Naive thymus-derived CD4-positive, alpha-beta T cell (primary cell): ENCODE data around the gene RNF6. TPM values are rescaled to one million over a fixed set of nuclear protein-coding genes. Genes with fewer than 3 reads are reported as not detected.

Source experiments
- ATAC-seq: fragments of 150-1000 bp; cut with Tn5 transposase; 2 replicates; pipeline ENCODE4 v1.10.0; 2021; ENCODE audit warnings: mild to moderate bottlenecking, moderate library complexity
- CTCF ChIA-PET: fragments of 350-600 bp; sonication (Branson Sonifier 250); formaldehyde crosslinking; loops from one replicate; lab custom pipeline; 2021; ENCODE audit warnings: antibody characterized with exemption; lab: Charles Lee
- POLR2A ChIA-PET: fragments of 350-600 bp; sonication (Branson Sonifier 250); formaldehyde crosslinking; loops from one replicate; lab custom pipeline; 2021; ENCODE audit warnings: antibody characterized with exemption, inconsistent platforms; lab: Charles Lee
- DNase-seq, 9 donors: peaks; one replicate each; pipeline versions ENCODE4 v3.0.0 to v3.0.0-alpha.2; 2020 to 2022; ENCODE audit warnings: mixed read lengths in 1 of 9
- H3K27ac ChIP-seq: one replicate; pipeline ENCODE4 v1.7.0; 2013; ENCODE audit warnings: mild to moderate bottlenecking, low read depth, low read length, moderate library complexity
- H3K27me3 ChIP-seq, 2 donors: one replicate each; pipeline ENCODE4 v1.7.0; 2013; ENCODE audit warnings: low read length in 2 of 2, mild to moderate bottlenecking in 2 of 2, moderate library complexity in 2 of 2; ENCODE audit not compliant: control insufficient read depth in 2 of 2, insufficient read depth in 2 of 2
- H3K36me3 ChIP-seq, 3 experiments: 1 replicate in 2 of 3; 2 replicates in 1 of 3; pipeline ENCODE4 v1.7.0; 2013; ENCODE audit warnings: low read length in 3 of 3, mild to moderate bottlenecking in 3 of 3, moderate library complexity in 1 of 3; ENCODE audit not compliant: insufficient read depth in 3 of 3, control insufficient read depth in 2 of 3
- H3K4me1 ChIP-seq, 2 donors: one replicate each; pipeline ENCODE4 v1.7.0; 2013; ENCODE audit warnings: low read length in 2 of 2, mild to moderate bottlenecking in 2 of 2, moderate library complexity in 1 of 2; ENCODE audit not compliant: control insufficient read depth in 2 of 2, insufficient read depth in 2 of 2
- H3K4me3 ChIP-seq: 2 replicates; pipeline ENCODE4 v1.7.0; 2013; ENCODE audit warnings: mild to moderate bottlenecking, low read length
- H3K9me3 ChIP-seq, 3 experiments: 1 replicate in 2 of 3; 2 replicates in 1 of 3; pipeline ENCODE4 v1.7.0; 2013; ENCODE audit warnings: low read length in 3 of 3; ENCODE audit not compliant: control insufficient read depth in 2 of 3
- H3K27ac Mint-ChIP-seq, 9 donors: one replicate each; pipeline ENCODE4 v1.8.0; 2020 to 2022; ENCODE audit warnings: mixed read lengths in 9 of 9, mild to moderate bottlenecking in 8 of 9, moderate library complexity in 5 of 9, inconsistent platforms in 2 of 9
- H3K27me3 Mint-ChIP-seq, 5 donors: one replicate each; pipeline ENCODE4 v1.8.0; 2021 to 2022; ENCODE audit warnings: mixed read lengths in 5 of 5, mild to moderate bottlenecking in 1 of 5
- H3K36me3 Mint-ChIP-seq, 5 donors: one replicate each; pipeline ENCODE4 v1.8.0; 2020 to 2022; ENCODE audit warnings: mixed read lengths in 5 of 5, mild to moderate bottlenecking in 3 of 5, inconsistent platforms in 1 of 5
- H3K4me1 Mint-ChIP-seq, 7 donors: one replicate each; pipeline ENCODE4 v1.8.0; 2020 to 2022; ENCODE audit warnings: mixed read lengths in 7 of 7, mild to moderate bottlenecking in 3 of 7, inconsistent platforms in 1 of 7
- H3K4me3 Mint-ChIP-seq, 10 donors: one replicate each; pipeline ENCODE4 v1.8.0; 2020 to 2022; ENCODE audit warnings: mild to moderate bottlenecking in 10 of 10, mixed read lengths in 10 of 10, moderate library complexity in 6 of 10, inconsistent platforms in 2 of 10
- H3K9me3 Mint-ChIP-seq, 11 donors: one replicate each; pipeline ENCODE4 v1.8.0; 2020 to 2022; ENCODE audit warnings: mixed read lengths in 11 of 11, mild to moderate bottlenecking in 4 of 11, inconsistent platforms in 1 of 11, moderate library complexity in 1 of 11
- intact Hi-C, 2 donors: fragments of 100-400 bp; cut with micrococcal nuclease; formaldehyde crosslinking; loops; one replicate each; pipeline ENCODE4 v1.15.1; 2023
- polyA plus RNA-seq, 2 donors: library from polyadenylated mRNA; unstranded; fragments of 300-500 nt; fragmentation: Illumina TruSeq; gene quantifications; one replicate each; pipeline ENCODE4 v1.2.3, GENCODE V29; 2021
- total RNA-seq, 6 experiments: library from RNA in 5 of 6; stranded (reverse) in 5 of 6; gene quantifications; 1 replicate in 5 of 6; 2 replicates in 1 of 6; pipeline ENCODE4 v1.2.3 and lab custom pipeline; 2021 to 2026

The RNF6 gene
- total and polyA plus RNA-seq, 7 experiments from 2014 or later, result 29.1 to 57.4 (median 44.6) TPM

DNA sequence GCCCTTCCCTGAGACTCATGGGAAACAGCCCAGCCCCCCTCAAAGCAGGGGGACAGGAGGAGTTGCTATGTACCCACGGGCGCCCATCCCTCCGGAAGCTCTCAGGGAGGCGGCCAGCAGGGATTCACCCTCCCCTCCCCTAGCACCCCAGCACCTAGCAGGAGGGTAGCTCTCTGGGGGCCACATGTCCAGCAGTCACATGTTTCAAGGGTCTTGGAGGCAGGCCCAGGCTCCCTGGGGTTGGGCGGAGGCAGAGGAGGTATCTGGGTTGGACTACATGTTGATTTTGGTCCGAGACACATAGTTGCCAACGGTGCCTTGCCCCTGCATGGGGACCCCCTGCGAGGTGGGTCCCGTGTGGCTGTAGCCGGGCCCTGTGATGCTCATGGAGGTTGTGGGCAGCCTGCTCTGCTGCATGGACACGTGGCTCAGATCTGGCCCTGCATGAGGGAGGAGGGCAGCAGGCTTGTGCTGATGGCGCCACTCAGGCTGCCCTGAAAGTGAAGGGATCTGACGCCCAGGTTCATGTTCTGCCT lies 7.0 kb upstream of the RNF6 start:
- no peaks in the 10 kb centered on the region for H3K9me3 ChIP-seq
- H3K27me3 Mint-ChIP-seq, result peaks cover 0 to 4% (median 2%) of the 10 kb centered on the region in 5 donors
- H3K9me3 Mint-ChIP-seq, result no peaks in the 10 kb centered on the region
- no peaks in the 10 kb centered on the region for H3K27me3 ChIP-seq
- no peaks in the 10 kb centered on the region for H3K4me1 Mint-ChIP-seq
- no peak overlapping the region for H3K4me3 ChIP-seq
- peaks cover 0 to 4% (median 0%) of the 10 kb centered on the region in 5 donors for H3K36me3 Mint-ChIP-seq
- H3K36me3 ChIP-seq, result no peaks in the 10 kb centered on the region
- ChIA-PET POLR2A (no interaction called here), CTCF (interaction anchor here (1.0 kb wide), 1 partner anchor 13 kb away, joined by 3 read pairs; no protein-coding TSS in a partner anchor)
- intact Hi-C loops, result loop anchor here (10.0 kb wide), 3 partner anchors 354 to 1226 kb away; partner anchors contain the start of genes GTF3A (in 1 of the 2) and MTIF3 (in 1 of the 2)
- no peak overlapping the region for H3K27ac ChIP-seq
- no peaks in the 10 kb centered on the region for H3K4me1 ChIP-seq
- H3K4me3 Mint-ChIP-seq, result no peak overlapping the region
- H3K27ac Mint-ChIP-seq, result no peak overlapping the region
- DNase-seq (no peak), ATAC-seq (no peak)

DNA sequence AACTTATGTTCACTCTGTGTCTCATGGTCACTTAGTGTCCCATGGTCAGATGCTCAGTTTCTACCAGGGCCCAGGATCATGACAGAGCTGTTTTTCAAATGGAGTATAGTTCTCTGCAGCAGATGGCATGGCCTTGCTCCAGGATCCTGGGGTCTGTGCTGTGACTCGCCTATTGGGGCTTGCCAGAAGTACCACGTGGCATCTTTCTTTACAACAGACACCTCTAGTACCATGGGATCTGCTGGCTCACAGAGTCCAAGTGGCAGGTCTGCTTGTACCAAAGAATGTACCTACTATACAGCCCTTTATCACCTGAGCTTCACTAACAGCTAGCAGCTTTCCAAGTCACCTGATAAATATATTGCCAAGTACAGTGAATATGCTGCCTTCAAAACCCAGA lies 6.0 kb upstream of the RNF6 start:
- ATAC-seq, result no peak
- no peak overlapping the region for H3K27ac Mint-ChIP-seq
- Histone ChIP-seq H3K4me1 (no peaks in the 10 kb centered on the region), H3K9me3 (no peaks in the 10 kb centered on the region), H3K27ac (no peak overlapping the region), H3K36me3 (no peaks in the 10 kb centered on the region), H3K27me3 (no peaks in the 10 kb centered on the region), H3K4me3 (no peak overlapping the region)
- ChIA-PET POLR2A (no interaction called here), CTCF (no interaction called here)
- H3K27me3 Mint-ChIP-seq, result peaks cover 0 to 4% (median 2%) of the 10 kb centered on the region in 5 donors
- no peak for DNase-seq
- no peak overlapping the region for H3K4me3 Mint-ChIP-seq
- peaks cover 3 to 5% (median 5%) of the 10 kb centered on the region in 7 donors for H3K4me1 Mint-ChIP-seq
- intact Hi-C loops, result loop anchor here (10.0 kb wide), 3 partner anchors 353 to 1227 kb away; partner anchors contain the start of genes GTF3A (in 1 of the 2) and MTIF3 (in 1 of the 2)
- H3K9me3 Mint-ChIP-seq, result peaks cover 0 to 5% (median 0%) of the 10 kb centered on the region in 11 donors
- H3K36me3 Mint-ChIP-seq, result peaks cover 0 to 4% (median 0%) of the 10 kb centered on the region in 5 donors

DNA sequence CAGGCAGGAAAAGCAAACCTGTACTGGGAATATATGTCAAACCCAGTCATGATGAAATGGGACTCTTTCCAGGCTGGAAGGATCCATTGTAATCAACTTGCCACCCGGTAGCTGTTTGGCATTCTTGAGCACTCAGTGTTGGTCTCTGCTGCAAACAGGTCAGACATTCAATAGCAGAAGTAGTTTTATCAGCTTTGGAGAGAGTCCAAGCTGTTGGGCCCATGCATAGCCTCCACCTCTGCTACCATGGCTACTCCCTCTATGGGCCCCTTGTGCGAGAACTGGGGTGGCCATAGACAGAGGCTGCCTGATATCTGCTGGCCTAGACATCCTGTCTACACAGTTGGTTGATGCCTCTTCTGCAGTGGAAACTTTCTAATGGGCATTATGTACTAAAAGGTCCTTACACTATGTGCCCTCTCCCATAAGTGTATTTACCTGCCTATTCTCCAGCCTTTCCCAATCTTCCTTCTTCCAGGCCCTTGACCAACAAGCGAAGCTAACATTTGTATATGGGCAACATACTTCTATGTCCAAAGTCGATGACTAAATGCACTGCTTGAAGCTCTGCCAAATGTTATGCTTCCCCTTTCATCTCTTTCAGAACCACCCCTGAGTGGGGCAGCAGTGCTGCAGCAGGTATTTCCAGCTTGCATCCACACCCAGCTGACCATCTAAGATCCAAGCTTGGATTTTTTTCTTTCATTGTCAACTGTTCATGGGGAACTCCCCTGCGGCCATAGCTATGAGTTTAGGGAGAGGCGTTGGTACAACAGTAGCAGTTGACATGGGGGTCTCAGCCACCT lies 5.3 kb upstream of the RNF6 start:
- H3K27me3 ChIP-seq, result no peaks in the 10 kb centered on the region
- no peak overlapping the region for H3K27ac ChIP-seq
- Mint-ChIP-seq H3K27ac (no peak overlapping the region), H3K4me3 (no peak overlapping the region), H3K9me3 (peaks cover 0 to 8% (median 0%) of the 10 kb centered on the region in 11 donors), H3K27me3 (peaks cover 0 to 4% (median 2%) of the 10 kb centered on the region in 5 donors), H3K36me3 (peaks cover 0 to 4% (median 0%) of the 10 kb centered on the region in 5 donors), H3K4me1 (peaks cover 9 to 13% (median 12%) of the 10 kb centered on the region in 7 donors)
- POLR2A ChIA-PET, result no interaction called here
- intact Hi-C loops, result loop anchor here (10.0 kb wide), 3 partner anchors 353 to 1227 kb away; partner anchors contain the start of genes GTF3A (in 1 of the 2) and MTIF3 (in 1 of the 2)
- DNase-seq, result no peak
- H3K36me3 ChIP-seq, result no peaks in the 10 kb centered on the region
- ATAC-seq, result no peak
- no peaks in the 10 kb centered on the region for H3K9me3 ChIP-seq
- CTCF ChIA-PET, result no interaction called here
- H3K4me1 ChIP-seq, result no peaks in the 10 kb centered on the region
- no peak overlapping the region for H3K4me3 ChIP-seq

DNA sequence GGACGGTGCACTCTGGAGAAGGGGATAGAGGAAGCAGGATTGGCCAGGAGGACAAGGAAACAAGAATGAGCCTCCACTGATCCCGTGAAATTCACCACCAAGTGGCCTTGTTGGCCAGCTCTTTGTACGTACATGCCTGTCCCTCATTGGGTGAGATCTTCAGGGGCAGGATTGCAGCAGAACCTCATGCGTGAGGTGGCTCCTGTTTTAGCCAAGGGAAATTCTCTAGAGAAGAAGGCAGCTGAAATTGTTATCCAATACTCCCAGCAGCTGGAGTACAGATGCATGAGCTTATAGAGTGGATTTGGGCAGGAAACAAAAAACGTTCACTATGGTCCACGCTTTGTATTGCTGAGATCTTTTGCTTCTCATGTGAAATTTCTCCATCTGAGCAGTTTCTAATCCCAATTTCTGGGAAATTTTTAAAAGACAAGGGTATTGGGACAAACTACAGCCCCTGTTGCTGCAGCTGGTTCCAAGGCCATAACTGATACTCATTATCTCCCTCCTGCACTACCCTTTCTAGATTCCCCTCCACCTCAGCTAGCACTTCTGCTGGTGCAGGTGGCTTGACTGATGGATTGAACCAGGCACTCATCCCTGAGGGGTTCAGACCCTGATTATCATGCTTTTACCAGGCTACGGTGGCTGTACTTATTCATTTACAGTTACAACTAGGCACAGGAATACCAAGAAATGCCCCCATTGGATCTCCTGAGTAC lies 3.9 kb upstream of the RNF6 start:
- POLR2A ChIA-PET, result interaction anchor here (0.5 to 1.1 kb wide), 2 partner anchors 11 to 177 kb away, joined by 3 read pairs; no protein-coding TSS in a partner anchor
- H3K36me3 ChIP-seq, result peaks cover 0 to 9% (median 0%) of the 10 kb centered on the region in 3 experiments
- H3K27me3 ChIP-seq, result no peaks in the 10 kb centered on the region
- CTCF ChIA-PET, result no interaction called here
- Mint-ChIP-seq H3K27me3 (peaks cover 0 to 4% (median 2%) of the 10 kb centered on the region in 5 donors), H3K36me3 (peaks cover 0 to 10% (median 6%) of the 10 kb centered on the region in 5 donors), H3K27ac (no peak overlapping the region), H3K4me1 (peaks cover 15 to 22% (median 21%) of the 10 kb centered on the region in 7 donors), H3K4me3 (peak overlapping the region in 1 of 10 donors; percentile 2), H3K9me3 (peaks cover 0 to 8% (median 0%) of the 10 kb centered on the region in 11 donors)
- H3K4me1 ChIP-seq, result no peaks in the 10 kb centered on the region
- intact Hi-C loops, result loop anchor here (10.0 kb wide), 3 partner anchors 351 to 1229 kb away; partner anchors contain the start of genes GTF3A (in 1 of the 2) and MTIF3 (in 1 of the 2)
- no peak overlapping the region for H3K27ac ChIP-seq
- no peaks in the 10 kb centered on the region for H3K9me3 ChIP-seq
- no peak overlapping the region for H3K4me3 ChIP-seq
- ATAC-seq (no peak), DNase-seq (no peak)

DNA sequence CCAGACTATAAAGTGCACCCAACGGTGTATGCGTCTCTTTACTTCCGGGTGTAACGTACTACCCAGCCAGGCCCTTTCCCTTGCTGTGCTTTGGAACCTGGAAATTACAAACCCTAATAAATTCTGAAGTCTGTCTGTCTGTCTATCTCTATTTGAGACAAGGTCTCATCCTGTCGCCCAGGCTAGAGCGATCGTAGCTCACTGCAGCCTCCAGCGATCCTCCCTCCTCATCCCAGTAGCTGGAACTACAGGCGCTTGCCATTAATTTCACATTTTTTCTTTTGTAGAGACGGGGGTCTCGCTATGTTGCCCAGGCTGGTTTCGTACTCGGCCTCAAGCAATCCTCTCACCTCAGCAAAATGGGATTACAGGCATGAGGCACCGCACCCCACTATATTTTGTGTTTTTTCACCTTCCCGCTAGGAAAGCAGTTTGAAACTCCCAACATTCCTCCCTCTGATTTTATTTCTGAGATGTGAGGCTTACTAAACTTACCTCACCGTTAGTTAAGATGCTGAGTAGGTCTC lies 469 bp upstream of the RNF6 start:
- Mint-ChIP-seq H3K4me1 (peaks cover 25 to 49% (median 44%) of the 10 kb centered on the region in 7 donors), H3K36me3 (peaks cover 10 to 22% (median 18%) of the 10 kb centered on the region in 5 donors), H3K9me3 (peaks cover 0 to 8% (median 0%) of the 10 kb centered on the region in 11 donors), H3K27ac (peak overlapping the region; percentile 93 to 100 (median 100)), H3K27me3 (peaks cover 0 to 3% (median 0%) of the 10 kb centered on the region in 5 donors), H3K4me3 (peak overlapping the region; percentile 95 to 100 (median 100))
- CTCF ChIA-PET, result interaction anchor here (0.8 to 1.6 kb wide), 3 partner anchors 28 to 49 kb away, joined by 3 to 15 read pairs (median 3); no protein-coding TSS in a partner anchor
- POLR2A ChIA-PET, result interaction anchor here (0.6 to 4.1 kb wide), 7 partner anchors 9 to 1188 kb away, joined by 3 to 41 read pairs (median 3); partner anchors contain the start of gene CDK8
- Histone ChIP-seq H3K36me3 (peaks cover 7 to 18% (median 16%) of the 10 kb centered on the region in 3 experiments), H3K27me3 (no peaks in the 10 kb centered on the region), H3K27ac (peak overlapping the region; percentile 97), H3K4me3 (peak overlapping the region; percentile 96), H3K9me3 (no peaks in the 10 kb centered on the region), H3K4me1 (peaks cover 16 to 17% of the 10 kb centered on the region in 2 donors)
- DNase-seq (no peak), ATAC-seq (peak; percentile 60)
- intact Hi-C loops, result loop anchor here (1.0 to 10.0 kb wide), 7 partner anchors 274 to 1400 kb away; partner anchors contain the start of genes GTF3A (in 1 of the 2), LNX2 (in 1 of the 2), MTIF3 (in 1 of the 2) and MTMR6 (in 1 of the 2)
